GM23338 (cell line): ENCODE results near the gene EVL. TPM values are rescaled to one million over a fixed set of nuclear protein-coding genes. Genes with fewer than 3 reads are reported as not detected.

Experiments used
- ATAC-seq: fragments of 200-7000 bp; cut with Tn5 transposase; 3 replicates; pipeline ENCODE4 v1.9.1; 2020
- DNase-seq: peaks from one replicate; pipeline ENCODE4 v3.0.0-alpha.2; 2015; ENCODE audit warnings: low spot score
- H2AFZ ChIP-seq: fragments of 200-600 bp; sonication (generic); 2 replicates; pipeline ENCODE4 v1.8.0; 2016; ENCODE audit warnings: antibody characterized with exemption, mild to moderate bottlenecking, moderate library complexity
- H3F3A ChIP-seq: fragments of 200-600 bp; sonication (generic); replicated peaks from 2 replicates; pipeline ENCODE4 v1.8.0; 2017; ENCODE audit warnings: antibody characterized with exemption, mixed run types, low read depth
- H3K27ac ChIP-seq: fragments of 200-600 bp; sonication (generic); 2 replicates; pipeline ENCODE4 v1.6.1; 2016; ENCODE audit warnings: low read depth
- H3K27me3 ChIP-seq: fragments of 200-600 bp; sonication (generic); 2 replicates; pipeline ENCODE4 v1.8.0; 2016; ENCODE audit warnings: mild to moderate bottlenecking, mixed run types, moderate library complexity; ENCODE audit not compliant: insufficient read depth
- H3K36me3 ChIP-seq: fragments of 200-600 bp; sonication (generic); 2 replicates; pipeline ENCODE4 v1.8.0; 2016; ENCODE audit warnings: mild to moderate bottlenecking; ENCODE audit not compliant: insufficient read depth
- H3K4me1 ChIP-seq: fragments of 200-600 bp; sonication (generic); 2 replicates; pipeline ENCODE4 v1.8.0; 2016; ENCODE audit warnings: mild to moderate bottlenecking, moderate library complexity; ENCODE audit not compliant: insufficient read depth
- H3K4me2 ChIP-seq: fragments of 200-600 bp; sonication (generic); 2 replicates; pipeline ENCODE4 v1.7.1; 2017; ENCODE audit warnings: mixed run types
- H3K4me3 ChIP-seq: fragments of 200-600 bp; sonication (generic); 2 replicates; pipeline ENCODE4 v1.6.1; 2016; ENCODE audit warnings: mixed run types
- H3K79me2 ChIP-seq: fragments of 200-600 bp; sonication (generic); replicated peaks from 2 replicates; pipeline ENCODE4 v1.8.0; 2017; ENCODE audit warnings: mild to moderate bottlenecking; ENCODE audit not compliant: insufficient read depth
- H3K9me2 ChIP-seq: fragments of 200-600 bp; sonication (generic); 2 replicates; pipeline ENCODE4 v1.8.0; 2017; ENCODE audit not compliant: insufficient read depth
- H4K20me1 ChIP-seq: fragments of 200-600 bp; sonication (generic); replicated peaks from 2 replicates; pipeline ENCODE4 v1.8.0; 2017; ENCODE audit warnings: mild to moderate bottlenecking; ENCODE audit not compliant: insufficient read depth
- H3K27ac Mint-ChIP-seq: 2 replicates; pipeline ENCODE4 v1.8.0; 2020; ENCODE audit warnings: inconsistent platforms, mild to moderate bottlenecking, moderate library complexity, mixed read lengths
- H3K27me3 Mint-ChIP-seq: 3 replicates; pipeline ENCODE4 v1.8.0; 2022; ENCODE audit warnings: low read depth, mild to moderate bottlenecking, moderate library complexity, mixed read lengths, inconsistent platforms; ENCODE audit not compliant: insufficient read depth, poor library complexity
- H3K36me3 Mint-ChIP-seq: 3 replicates; pipeline ENCODE4 v1.8.0; 2021; ENCODE audit warnings: low read depth, mild to moderate bottlenecking, inconsistent platforms, moderate library complexity, mixed read lengths
- H3K4me1 Mint-ChIP-seq: 3 replicates; pipeline ENCODE4 v1.8.0; 2020; ENCODE audit warnings: mild to moderate bottlenecking, inconsistent platforms, mixed read lengths
- H3K4me3 Mint-ChIP-seq: 3 replicates; pipeline ENCODE4 v1.8.0; 2021; ENCODE audit warnings: moderate library complexity, mild to moderate bottlenecking, inconsistent platforms, mixed read lengths
- H3K9me3 Mint-ChIP-seq: 3 replicates; pipeline ENCODE4 v1.8.0; 2020; ENCODE audit warnings: moderate library complexity, mild to moderate bottlenecking, inconsistent platforms, mixed read lengths
- CREB1 ChIP-seq: fragments of 250-450 bp; sonication (Bioruptor Pico); IDR thresholded peaks from 2 replicates; pipeline ENCODE4 v1.5.0; 2020; ENCODE audit warnings: low read depth, mild to moderate bottlenecking, moderate library complexity
- EZH2 ChIP-seq: fragments of 200-600 bp; sonication (generic); IDR thresholded peaks from one replicate; pipeline ENCODE4 v1.8.0; 2017; ENCODE audit warnings: antibody characterized with exemption, mild to moderate bottlenecking, low read depth; ENCODE audit not compliant: unreplicated experiment
- EZH2phosphoT487 ChIP-seq: fragments of 200-600 bp; sonication (generic); IDR thresholded peaks from one replicate; pipeline ENCODE4 v1.8.1; 2018; ENCODE audit warnings: antibody characterized with exemption; ENCODE audit not compliant: unreplicated experiment
- JUNB ChIP-seq: IDR thresholded peaks from one replicate; pipeline ENCODE4 v1.6.1; 2016; ENCODE audit warnings: antibody characterized with exemption; ENCODE audit not compliant: unreplicated experiment
- NANOG ChIP-seq: IDR thresholded peaks from 2 replicates; pipeline ENCODE4 v1.6.1; 2016; ENCODE audit warnings: antibody characterized with exemption, borderline replicate concordance
- POLR2AphosphoS5 ChIP-seq: IDR thresholded peaks from 2 replicates; pipeline ENCODE4 v1.6.1; 2016; ENCODE audit warnings: antibody characterized with exemption, low read depth
- STAT1 ChIP-seq: IDR thresholded peaks from one replicate; pipeline ENCODE4 v1.6.1; 2016; ENCODE audit warnings: antibody characterized with exemption; ENCODE audit not compliant: unreplicated experiment
- ZNF114 ChIP-seq: fragments of 250-450 bp; sonication (Bioruptor Pico); IDR thresholded peaks from 2 replicates; pipeline ENCODE4 v1.5.0; 2020; ENCODE audit warnings: mild to moderate bottlenecking, moderate library complexity
- ZNF331 ChIP-seq: fragments of 250-450 bp; sonication (Bioruptor Pico); IDR thresholded peaks from 2 replicates; pipeline ENCODE4 v1.5.0; 2020; ENCODE audit warnings: low read depth, mild to moderate bottlenecking, moderate library complexity
- polyA plus RNA-seq: library from polyadenylated mRNA; unstranded; fragments of >200 nt; fragmentation: Nextera tagmentation; extraction: Ambion mirVana; gene quantifications from 2 replicates; pipeline ENCODE4 v1.2.1, GENCODE V29; 2016
- total RNA-seq: library from RNA; depleted of rRNA; stranded (reverse); fragments of >200 nt; shearing (Covaris generic); gene quantifications from 2 replicates; pipeline ENCODE4 v1.2.3, GENCODE V29; 2014
- TF ChIP-seq, protein P1 (sequence below): fragments of 250-450 bp; sonication (Bioruptor Pico); IDR thresholded peaks from 2 replicates; pipeline ENCODE4 v1.5.0; 2020; ENCODE audit warnings: mild to moderate bottlenecking, moderate library complexity
- TF ChIP-seq, protein P2 (sequence below): IDR thresholded peaks from one replicate; pipeline ENCODE4 v1.6.1; 2018; ENCODE audit warnings: antibody characterized with exemption; ENCODE audit not compliant: unreplicated experiment
- TF ChIP-seq, protein P3 (sequence below): IDR thresholded peaks from 2 replicates; pipeline ENCODE4 v1.6.1; 2016; ENCODE audit warnings: antibody characterized with exemption
- TF ChIP-seq, protein P4 (sequence below), 2 experiments: fragments of 200-600 bp in 1 of 2; sonication (generic) in 1 of 2; conservative IDR thresholded peaks; 2 replicates each; pipeline versions ENCODE4 v1.5.1 to v1.6.1; 2016 to 2017; ENCODE audit warnings: antibody characterized with exemption in 2 of 2, low read depth in 2 of 2, mild to moderate bottlenecking in 2 of 2, moderate library complexity in 1 of 2

EVL gene
- total and polyA plus RNA-seq, 2 experiments from 2014 or later, result 28.2 to 50.5 TPM

DNA sequence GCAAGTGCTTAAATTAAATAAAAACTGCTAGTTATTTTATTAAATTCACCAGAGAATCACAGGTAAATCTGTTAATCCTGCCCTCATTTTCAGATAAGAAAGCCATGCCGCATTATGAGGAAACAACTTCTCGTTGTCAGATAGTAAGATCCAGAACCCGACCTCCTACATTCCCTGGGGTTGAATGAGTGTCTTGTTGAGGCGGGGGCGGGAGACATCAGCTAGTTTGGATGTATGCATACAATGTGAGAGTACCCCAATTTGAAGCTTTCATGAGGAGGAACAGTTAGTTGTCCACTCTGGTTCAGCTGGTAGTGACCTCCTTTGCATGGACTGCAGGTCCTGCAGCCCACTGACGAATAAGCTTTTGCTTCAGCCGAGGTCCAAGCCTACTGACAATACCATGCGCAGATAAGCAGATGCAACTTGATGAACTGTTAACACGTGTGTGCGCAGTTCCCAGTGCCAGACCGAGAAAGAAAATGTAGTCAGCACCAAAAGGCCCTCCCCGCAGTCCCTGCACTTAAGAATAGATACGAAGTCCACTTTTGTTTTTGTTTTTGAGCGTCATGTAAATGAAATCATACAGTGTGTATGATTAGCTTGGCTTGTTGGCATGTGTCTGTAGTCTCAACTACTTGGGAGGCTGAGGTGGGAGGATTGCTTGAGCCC is 34.9 kb downstream of the EVL start:
- Mint-ChIP-seq H3K36me3 (no peaks in the 10 kb centered on the region), H3K27ac (no peak overlapping the region)
- 0 out of 2 replicates have a peak, but pooled peaks cover 6% of the 10 kb centered on the region for H4K20me1 ChIP-seq

More for the DNA sequence above, 34.9 kb downstream of the EVL start:
- Histone ChIP-seq H3K4me3 (no peak overlapping the region), H3K4me1 (no peaks in the 10 kb centered on the region), H3K27me3 (no peaks in the 10 kb centered on the region), H3K4me2 (no peak overlapping the region), H3K27ac (no peak overlapping the region), H3K79me2 (no peaks in the 10 kb centered on the region), H3F3A (no peaks in the 10 kb centered on the region), H2AFZ (no peak overlapping the region), H3K36me3 (no peaks in the 10 kb centered on the region), H3K9me2 (no peaks in the 10 kb centered on the region)
- peaks cover 6% of the 10 kb centered on the region for H3K27me3 Mint-ChIP-seq
- ATAC-seq, result no peak
- no peak for DNase-seq
- no peak for TF ChIP-seq NANOG
- TF ChIP-seq EZH2, result no peak
- TF ChIP-seq, protein P1, sequence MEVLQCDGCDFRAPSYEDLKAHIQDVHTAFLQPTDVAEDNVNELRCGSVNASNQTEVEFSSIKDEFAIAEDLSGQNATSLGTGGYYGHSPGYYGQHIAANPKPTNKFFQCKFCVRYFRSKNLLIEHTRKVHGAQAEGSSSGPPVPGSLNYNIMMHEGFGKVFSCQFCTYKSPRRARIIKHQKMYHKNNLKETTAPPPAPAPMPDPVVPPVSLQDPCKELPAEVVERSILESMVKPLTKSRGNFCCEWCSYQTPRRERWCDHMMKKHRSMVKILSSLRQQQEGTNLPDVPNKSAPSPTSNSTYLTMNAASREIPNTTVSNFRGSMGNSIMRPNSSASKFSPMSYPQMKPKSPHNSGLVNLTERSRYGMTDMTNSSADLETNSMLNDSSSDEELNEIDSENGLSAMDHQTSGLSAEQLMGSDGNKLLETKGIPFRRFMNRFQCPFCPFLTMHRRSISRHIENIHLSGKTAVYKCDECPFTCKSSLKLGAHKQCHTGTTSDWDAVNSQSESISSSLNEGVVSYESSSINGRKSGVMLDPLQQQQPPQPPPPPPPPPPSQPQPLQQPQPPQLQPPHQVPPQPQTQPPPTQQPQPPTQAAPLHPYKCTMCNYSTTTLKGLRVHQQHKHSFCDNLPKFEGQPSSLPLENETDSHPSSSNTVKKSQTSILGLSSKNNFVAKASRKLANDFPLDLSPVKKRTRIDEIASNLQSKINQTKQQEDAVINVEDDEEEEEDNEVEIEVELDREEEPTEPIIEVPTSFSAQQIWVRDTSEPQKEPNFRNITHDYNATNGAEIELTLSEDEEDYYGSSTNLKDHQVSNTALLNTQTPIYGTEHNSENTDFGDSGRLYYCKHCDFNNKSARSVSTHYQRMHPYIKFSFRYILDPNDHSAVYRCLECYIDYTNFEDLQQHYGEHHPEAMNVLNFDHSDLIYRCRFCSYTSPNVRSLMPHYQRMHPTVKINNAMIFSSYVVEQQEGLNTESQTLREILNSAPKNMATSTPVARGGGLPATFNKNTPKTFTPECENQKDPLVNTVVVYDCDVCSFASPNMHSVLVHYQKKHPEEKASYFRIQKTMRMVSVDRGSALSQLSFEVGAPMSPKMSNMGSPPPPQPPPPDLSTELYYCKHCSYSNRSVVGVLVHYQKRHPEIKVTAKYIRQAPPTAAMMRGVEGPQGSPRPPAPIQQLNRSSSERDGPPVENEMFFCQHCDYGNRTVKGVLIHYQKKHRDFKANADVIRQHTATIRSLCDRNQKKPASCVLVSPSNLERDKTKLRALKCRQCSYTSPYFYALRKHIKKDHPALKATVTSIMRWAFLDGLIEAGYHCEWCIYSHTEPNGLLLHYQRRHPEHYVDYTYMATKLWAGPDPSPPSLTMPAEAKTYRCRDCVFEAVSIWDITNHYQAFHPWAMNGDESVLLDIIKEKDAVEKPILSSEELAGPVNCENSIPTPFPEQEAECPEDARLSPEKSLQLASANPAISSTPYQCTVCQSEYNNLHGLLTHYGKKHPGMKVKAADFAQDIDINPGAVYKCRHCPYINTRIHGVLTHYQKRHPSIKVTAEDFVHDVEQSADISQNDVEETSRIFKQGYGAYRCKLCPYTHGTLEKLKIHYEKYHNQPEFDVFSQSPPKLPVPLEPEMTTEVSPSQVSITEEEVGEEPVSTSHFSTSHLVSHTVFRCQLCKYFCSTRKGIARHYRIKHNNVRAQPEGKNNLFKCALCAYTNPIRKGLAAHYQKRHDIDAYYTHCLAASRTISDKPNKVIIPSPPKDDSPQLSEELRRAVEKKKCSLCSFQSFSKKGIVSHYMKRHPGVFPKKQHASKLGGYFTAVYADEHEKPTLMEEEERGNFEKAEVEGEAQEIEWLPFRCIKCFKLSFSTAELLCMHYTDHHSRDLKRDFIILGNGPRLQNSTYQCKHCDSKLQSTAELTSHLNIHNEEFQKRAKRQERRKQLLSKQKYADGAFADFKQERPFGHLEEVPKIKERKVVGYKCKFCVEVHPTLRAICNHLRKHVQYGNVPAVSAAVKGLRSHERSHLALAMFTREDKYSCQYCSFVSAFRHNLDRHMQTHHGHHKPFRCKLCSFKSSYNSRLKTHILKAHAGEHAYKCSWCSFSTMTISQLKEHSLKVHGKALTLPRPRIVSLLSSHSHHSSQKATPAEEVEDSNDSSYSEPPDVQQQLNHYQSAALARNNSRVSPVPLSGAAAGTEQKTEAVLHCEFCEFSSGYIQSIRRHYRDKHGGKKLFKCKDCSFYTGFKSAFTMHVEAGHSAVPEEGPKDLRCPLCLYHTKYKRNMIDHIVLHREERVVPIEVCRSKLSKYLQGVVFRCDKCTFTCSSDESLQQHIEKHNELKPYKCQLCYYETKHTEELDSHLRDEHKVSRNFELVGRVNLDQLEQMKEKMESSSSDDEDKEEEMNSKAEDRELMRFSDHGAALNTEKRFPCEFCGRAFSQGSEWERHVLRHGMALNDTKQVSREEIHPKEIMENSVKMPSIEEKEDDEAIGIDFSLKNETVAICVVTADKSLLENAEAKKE (CRISPR knock-in tag), result no peak
- TF ChIP-seq, protein P2, sequence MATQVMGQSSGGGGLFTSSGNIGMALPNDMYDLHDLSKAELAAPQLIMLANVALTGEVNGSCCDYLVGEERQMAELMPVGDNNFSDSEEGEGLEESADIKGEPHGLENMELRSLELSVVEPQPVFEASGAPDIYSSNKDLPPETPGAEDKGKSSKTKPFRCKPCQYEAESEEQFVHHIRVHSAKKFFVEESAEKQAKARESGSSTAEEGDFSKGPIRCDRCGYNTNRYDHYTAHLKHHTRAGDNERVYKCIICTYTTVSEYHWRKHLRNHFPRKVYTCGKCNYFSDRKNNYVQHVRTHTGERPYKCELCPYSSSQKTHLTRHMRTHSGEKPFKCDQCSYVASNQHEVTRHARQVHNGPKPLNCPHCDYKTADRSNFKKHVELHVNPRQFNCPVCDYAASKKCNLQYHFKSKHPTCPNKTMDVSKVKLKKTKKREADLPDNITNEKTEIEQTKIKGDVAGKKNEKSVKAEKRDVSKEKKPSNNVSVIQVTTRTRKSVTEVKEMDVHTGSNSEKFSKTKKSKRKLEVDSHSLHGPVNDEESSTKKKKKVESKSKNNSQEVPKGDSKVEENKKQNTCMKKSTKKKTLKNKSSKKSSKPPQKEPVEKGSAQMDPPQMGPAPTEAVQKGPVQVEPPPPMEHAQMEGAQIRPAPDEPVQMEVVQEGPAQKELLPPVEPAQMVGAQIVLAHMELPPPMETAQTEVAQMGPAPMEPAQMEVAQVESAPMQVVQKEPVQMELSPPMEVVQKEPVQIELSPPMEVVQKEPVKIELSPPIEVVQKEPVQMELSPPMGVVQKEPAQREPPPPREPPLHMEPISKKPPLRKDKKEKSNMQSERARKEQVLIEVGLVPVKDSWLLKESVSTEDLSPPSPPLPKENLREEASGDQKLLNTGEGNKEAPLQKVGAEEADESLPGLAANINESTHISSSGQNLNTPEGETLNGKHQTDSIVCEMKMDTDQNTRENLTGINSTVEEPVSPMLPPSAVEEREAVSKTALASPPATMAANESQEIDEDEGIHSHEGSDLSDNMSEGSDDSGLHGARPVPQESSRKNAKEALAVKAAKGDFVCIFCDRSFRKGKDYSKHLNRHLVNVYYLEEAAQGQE, result no peak
- TF ChIP-seq JUNB, result no peak
- no peak for TF ChIP-seq STAT1
- TF ChIP-seq EZH2phosphoT487, result no peak
- TF ChIP-seq, protein P3, sequence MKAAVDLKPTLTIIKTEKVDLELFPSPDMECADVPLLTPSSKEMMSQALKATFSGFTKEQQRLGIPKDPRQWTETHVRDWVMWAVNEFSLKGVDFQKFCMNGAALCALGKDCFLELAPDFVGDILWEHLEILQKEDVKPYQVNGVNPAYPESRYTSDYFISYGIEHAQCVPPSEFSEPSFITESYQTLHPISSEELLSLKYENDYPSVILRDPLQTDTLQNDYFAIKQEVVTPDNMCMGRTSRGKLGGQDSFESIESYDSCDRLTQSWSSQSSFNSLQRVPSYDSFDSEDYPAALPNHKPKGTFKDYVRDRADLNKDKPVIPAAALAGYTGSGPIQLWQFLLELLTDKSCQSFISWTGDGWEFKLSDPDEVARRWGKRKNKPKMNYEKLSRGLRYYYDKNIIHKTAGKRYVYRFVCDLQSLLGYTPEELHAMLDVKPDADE, result no peak
- no peak for TF ChIP-seq ZNF331 (CRISPR knock-in tag)
- no peak for TF ChIP-seq CREB1
- no peak for TF ChIP-seq ZNF114 (CRISPR knock-in tag)
- TF ChIP-seq, protein P4, sequence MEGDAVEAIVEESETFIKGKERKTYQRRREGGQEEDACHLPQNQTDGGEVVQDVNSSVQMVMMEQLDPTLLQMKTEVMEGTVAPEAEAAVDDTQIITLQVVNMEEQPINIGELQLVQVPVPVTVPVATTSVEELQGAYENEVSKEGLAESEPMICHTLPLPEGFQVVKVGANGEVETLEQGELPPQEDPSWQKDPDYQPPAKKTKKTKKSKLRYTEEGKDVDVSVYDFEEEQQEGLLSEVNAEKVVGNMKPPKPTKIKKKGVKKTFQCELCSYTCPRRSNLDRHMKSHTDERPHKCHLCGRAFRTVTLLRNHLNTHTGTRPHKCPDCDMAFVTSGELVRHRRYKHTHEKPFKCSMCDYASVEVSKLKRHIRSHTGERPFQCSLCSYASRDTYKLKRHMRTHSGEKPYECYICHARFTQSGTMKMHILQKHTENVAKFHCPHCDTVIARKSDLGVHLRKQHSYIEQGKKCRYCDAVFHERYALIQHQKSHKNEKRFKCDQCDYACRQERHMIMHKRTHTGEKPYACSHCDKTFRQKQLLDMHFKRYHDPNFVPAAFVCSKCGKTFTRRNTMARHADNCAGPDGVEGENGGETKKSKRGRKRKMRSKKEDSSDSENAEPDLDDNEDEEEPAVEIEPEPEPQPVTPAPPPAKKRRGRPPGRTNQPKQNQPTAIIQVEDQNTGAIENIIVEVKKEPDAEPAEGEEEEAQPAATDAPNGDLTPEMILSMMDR (conservative IDR thresholded peaks at IDR 0.05; ENCODE audit: low read depth in 2 of 2), result no peak
- no peak for TF ChIP-seq POLR2AphosphoS5
- no peak overlapping the region for H3K4me3 Mint-ChIP-seq
- H3K4me1 Mint-ChIP-seq, result peaks cover 11% of the 10 kb centered on the region; the same call in 2 of the 3 replicates
- H3K9me3 Mint-ChIP-seq, result no peaks in the 10 kb centered on the region
